Bronchial epithelial cell (primary cell): ENCODE data around the gene PANK1. TPM values are rescaled to one million over a fixed set of nuclear protein-coding genes. Genes with fewer than 3 reads are reported as not detected.

Experiments
- DNase-seq: peaks from one replicate; pipeline ENCODE4 v3.0.0-alpha.2; 2010; ENCODE audit warnings: low read depth
- FAIRE-seq: peaks from 2 replicates; lab custom pipeline; 2011; peaks lifted over from hg19 to GRCh38; lab: Jason Lieb, UNC
- H3K27me3 ChIP-seq: 2 replicates; pipeline ENCODE4 v1.5.1; 2011; ENCODE audit warnings: low read length; ENCODE audit not compliant: control insufficient read depth, insufficient read depth
- H3K36me3 ChIP-seq: 2 replicates; pipeline ENCODE4 v1.5.1; 2011; ENCODE audit warnings: low read length; ENCODE audit not compliant: control insufficient read depth, insufficient read depth
- H3K4me3 ChIP-seq: 2 replicates; pipeline ENCODE4 v1.5.1; 2011; ENCODE audit warnings: mild to moderate bottlenecking, low read depth, low read length, control low read depth
- CTCF ChIP-seq: IDR thresholded peaks from 2 replicates; pipeline ENCODE4 v1.5.1; 2011; ENCODE audit warnings: mild to moderate bottlenecking, moderate library complexity, low read length, control low read depth, inconsistent platforms; ENCODE audit not compliant: insufficient read depth, severe bottlenecking
- total RNA-seq: library from RNA; depleted of rRNA; stranded (reverse); fragments of >200 nt; gene quantifications from 2 replicates; pipeline ENCODE4 v1.2.1, GENCODE V29; 2014

The PANK1 gene
- total RNA-seq, 1 donor from 2014 or later, result 8.4 TPM

- Histone ChIP-seq H3K27me3 (no peaks in the 10 kb centered on the region), H3K36me3 (peaks cover 5% of the 10 kb centered on the region), H3K4me3 (no peak overlapping the region)
- DNase-seq (peak; percentile 18), FAIRE-seq (no peak)
- no peak for TF ChIP-seq CTCF
Observed at GRCh38 chr10:89591111-89591795, 53.8 kb downstream of the PANK1 start.

GRCh38 chr10:89590326-89590725, 54.7 kb downstream of the PANK1 start:
- no peaks in the 10 kb centered on the region for H3K27me3 ChIP-seq
- H3K4me3 ChIP-seq, result no peak overlapping the region
- FAIRE-seq (no peak), DNase-seq (no peak)
- TF ChIP-seq CTCF, result no peak
- peaks cover 5% of the 10 kb centered on the region for H3K36me3 ChIP-seq

GRCh38 chr10:89589101-89589720, 55.8 kb downstream of the PANK1 start:
- H3K27me3 ChIP-seq, result no peaks in the 10 kb centered on the region
- FAIRE-seq (no peak), DNase-seq (peak; percentile 63)
- TF ChIP-seq CTCF, result no peak
- no peak overlapping the region for H3K4me3 ChIP-seq
- H3K36me3 ChIP-seq, result peaks cover 5% of the 10 kb centered on the region

GRCh38 chr10:89588671-89589070, 56.4 kb downstream of the PANK1 start:
- TF ChIP-seq CTCF, result no peak
- FAIRE-seq, result no peak

GRCh38 chr10:89582022-89582421, 63.0 kb downstream of the PANK1 start:
- FAIRE-seq, result no peak
- Histone ChIP-seq H3K4me3 (no peak overlapping the region), H3K27me3 (no peaks in the 10 kb centered on the region), H3K36me3 (no peaks in the 10 kb centered on the region)
- no peak for DNase-seq
- TF ChIP-seq CTCF, result no peak

More at GRCh38 chr10:89588671-89589070, 56.4 kb downstream of the PANK1 start:
- Histone ChIP-seq H3K27me3 (no peaks in the 10 kb centered on the region), H3K4me3 (no peak overlapping the region), H3K36me3 (peaks cover 4% of the 10 kb centered on the region)
- DNase-seq, result no peak
